ENCODE measurements around the gene MBOAT7. TPM values are rescaled to one million over a fixed set of nuclear protein-coding genes. Genes with fewer than 3 reads are reported as not detected.

The MBOAT7 gene
- total and polyA plus RNA-seq, 2 of the 8 experiments (the other 6 are each of a cell fraction or from before 2014, with no cell fraction given): 85.5 to 90.9 TPM

DNA sequence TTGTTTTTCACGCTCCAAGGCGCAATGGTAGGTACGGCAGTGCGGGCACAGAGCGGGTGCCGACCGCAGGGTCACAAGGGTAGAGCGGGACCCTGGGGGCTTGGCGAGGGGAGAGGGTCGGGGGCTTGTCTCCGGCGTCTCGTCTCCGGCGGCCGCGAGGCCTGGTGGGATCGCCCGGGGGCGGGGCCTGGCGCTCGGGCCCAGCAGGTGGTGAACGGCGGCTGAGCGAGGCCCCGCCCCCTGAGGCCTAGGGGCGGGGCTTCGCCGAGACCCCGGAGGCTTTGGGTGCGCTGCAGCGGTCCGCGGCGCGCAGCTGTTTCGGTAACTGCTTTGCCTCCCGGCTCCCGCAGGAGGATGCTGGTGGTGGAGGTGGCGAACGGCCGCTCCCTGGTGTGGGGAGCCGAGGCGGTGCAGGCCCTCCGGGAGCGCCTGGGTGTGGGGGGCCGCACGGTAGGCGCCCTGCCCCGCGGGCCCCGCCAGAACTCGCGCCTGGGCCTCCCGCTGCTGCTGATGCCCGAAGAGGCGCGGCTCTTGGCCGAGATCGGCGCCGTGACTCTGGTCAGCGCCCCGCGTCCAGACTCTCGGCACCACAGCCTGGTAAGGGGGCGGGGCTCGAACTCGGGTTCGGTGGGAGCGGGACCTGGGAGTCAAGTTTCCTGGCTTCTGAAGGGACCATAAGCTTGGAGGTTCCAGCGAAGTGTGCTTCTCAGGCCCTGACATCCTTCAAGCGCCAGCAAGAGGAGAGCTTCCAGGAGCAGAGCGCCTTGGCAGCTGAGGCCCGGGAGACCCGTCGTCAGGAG is 1.8 kb upstream of the MBOAT7 start, which contains the start of gene TSEN34:
Gene TSEN34 (plus strand): TSS at position 298 of the 800 bp plus-strand sequence. CDS start 57 bp downstream, at position 355.
- Histone ChIP-seq H3K79me2 (ENCODE audit: control insufficient read depth in 1 of 2, insufficient read depth in 2 of 2, low read length in 2 of 2) (peaks cover 3 to 32% of the 10 kb centered on the region in 2 experiments; a peak in 3 of 4 replicates), H2AK5ac (ENCODE audit: low read depth, low read length) (peak within 1 kb of the TSS; percentile 82; the same call in 1 of the 2 replicates), H3K4me2 (ENCODE audit: insufficient read depth in 1 of 2, low read depth in 2 of 2, low read length in 2 of 2) (peak within 1 kb of the TSS; percentile 77 to 97), H3K79me1 (ENCODE audit: low read depth, low read length) (peaks cover 13% of the 10 kb centered on the region), H3K9me3 (ENCODE audit: insufficient read depth in 2 of 2, low read depth in 1 of 2, low read length in 1 of 2) (no peaks in the 10 kb centered on the region), H3K18ac (ENCODE audit: extremely low read depth, low read length) (peak within 1 kb of the TSS; percentile 99), H3K56ac (replicated peaks; ENCODE audit: insufficient read length, low read depth, low read length) (peak within 1 kb of the TSS; percentile 99), H3K27me3 (replicated peaks in 1 of 4; ENCODE audit: control insufficient read depth in 3 of 4, extremely low read depth in 1 of 4, insufficient read depth in 3 of 4, low read length in 3 of 4) (no peaks in the 10 kb centered on the region), H2BK120ac (replicated peaks; ENCODE audit: low read depth, low read length) (peak within 1 kb of the TSS; percentile 50), H3K4me1 (replicated peaks in 1 of 4; ENCODE audit: control insufficient read depth in 3 of 4, insufficient read depth in 4 of 4, low read length in 3 of 4) (peaks cover 3 to 12% (median 7%) of the 10 kb centered on the region in 4 experiments; a peak in 5 of 7 replicates), H2AFZ (ENCODE audit: low read length) (peak within 1 kb of the TSS; percentile 85; the same call in 1 of the 2 replicates), H4K5ac (ENCODE audit: insufficient read length, low read depth, low read length) (peak within 1 kb of the TSS; percentile 97), H3K9ac (replicated peaks in 1 of 4; ENCODE audit: extremely low read depth in 1 of 4, low read depth in 3 of 4, low read length in 3 of 4) (peak within 1 kb of the TSS; percentile 81 to 99 (median 93)), H3K36me3 (ENCODE audit: control insufficient read depth in 2 of 4, insufficient read depth in 4 of 4, low read length in 3 of 4) (peaks cover 4 to 21% (median 7%) of the 10 kb centered on the region in 4 experiments; a peak in 7 of 8 replicates), H3K23ac (ENCODE audit: insufficient read length) (no peak within 1 kb of the TSS), H4K20me1 (replicated peaks in 1 of 2; ENCODE audit: control insufficient read depth in 1 of 2, insufficient read depth in 2 of 2, low read length in 2 of 2) (peaks cover 0 to 6% of the 10 kb centered on the region in 2 experiments), H2BK5ac (ENCODE audit: low read depth, low read length) (peak within 1 kb of the TSS; percentile 100), H3K23me2 (ENCODE audit: low read depth, low read length) (peaks cover 11% of the 10 kb centered on the region), H2BK15ac (ENCODE audit: low read length) (peak within 1 kb of the TSS; percentile 94; the same call in 1 of the 2 replicates), H3K14ac (ENCODE audit: insufficient read length) (peak within 1 kb of the TSS; percentile 87), H3K27ac (ENCODE audit: low read depth, low read length) (peak within 1 kb of the TSS; percentile 99), H3K4ac (replicated peaks; ENCODE audit: insufficient read length, low read depth, low read length) (peak within 1 kb of the TSS; percentile 99), H3K4me3 (ENCODE audit: extremely low read depth in 1 of 4, insufficient read depth in 2 of 4, low read depth in 3 of 4, low read length in 4 of 4) (peak within 1 kb of the TSS; percentile 62 to 91 (median 75)), H2BK12ac (ENCODE audit: low read depth, low read length) (peak within 1 kb of the TSS; percentile 100), H2BK20ac (ENCODE audit: low read length) (no peak within 1 kb of the TSS), H4K8ac (ENCODE audit: extremely low read depth, insufficient read depth, low read length) (peak within 1 kb of the TSS; percentile 99), H4K91ac (replicated peaks; ENCODE audit: insufficient read length, low read length) (peak within 1 kb of the TSS; percentile 98)
- CTCF ChIA-PET (ENCODE audit: partially characterized antibody): interaction anchor here (0.6 to 1.4 kb wide), 8 partner anchors 10 to 338 kb away, joined by 3 to 5 read pairs (median 3); no protein-coding TSS in a partner anchor
- no peak for FAIRE-seq
- POLR2A ChIA-PET (ENCODE audit: partially characterized antibody): interaction anchor here (0.7 to 28.7 kb wide), 13 partner anchors 8 to 76 kb away, joined by 3 to 909 read pairs (median 4); partner anchors contain the start of genes CNOT3, PRPF31, RPS9 and TFPT
- DNase-seq (ENCODE audit: low read depth in 1 of 2, low spot score in 2 of 2): peak in 1 of 2 experiments; percentile 94
- 2% methylated on average over 53 of the region's 77 CpGs; no CpG with 5 or more reads in 1 of the 2 experiments for WGBS, 2 experiments (ENCODE audit: extremely low coverage in 1 of 2, insufficient coverage in 1 of 2, insufficient read length in 1 of 2, insufficient replicate concordance in 2 of 2, low coverage in 1 of 2, low lambda C conversion rate in 2 of 2, missing lambda C conversion rate in 1 of 2)
- TF ChIP-seq HDAC2 (IDR thresholded peaks at IDR 0.05; ENCODE audit: borderline replicate concordance in 1 of 2, low read depth in 2 of 2, low read length in 2 of 2) (no peak), SP1 (IDR thresholded peaks at IDR 0.05; ENCODE audit: low read depth, low read length) (no peak; the same call in 1 of the 2 replicates), NRF1 (IDR thresholded peaks at IDR 0.05; ENCODE audit: low read depth, low read length) (no peak), PHF8 (conservative IDR thresholded peaks at IDR 0.05; ENCODE audit: low read depth, low read length) (peak; percentile 81), TAF1 (IDR thresholded peaks at IDR 0.05; ENCODE audit: low read depth, low read length) (peak; percentile 65; the same call in 1 of the 2 replicates), MAFK (IDR thresholded peaks at IDR 0.05; ENCODE audit: low read depth, low read length) (no peak), KDM1A (IDR thresholded peaks at IDR 0.05; ENCODE audit: borderline replicate concordance, low read length) (no peak), TAF7 (optimal IDR thresholded peaks at IDR 0.05; ENCODE audit: borderline replicate concordance, low read depth, low read length) (peak; percentile 48), SIRT6 (IDR thresholded peaks at IDR 0.05; ENCODE audit: low read length) (no peak)
- TF ChIP-seq, protein P1, sequence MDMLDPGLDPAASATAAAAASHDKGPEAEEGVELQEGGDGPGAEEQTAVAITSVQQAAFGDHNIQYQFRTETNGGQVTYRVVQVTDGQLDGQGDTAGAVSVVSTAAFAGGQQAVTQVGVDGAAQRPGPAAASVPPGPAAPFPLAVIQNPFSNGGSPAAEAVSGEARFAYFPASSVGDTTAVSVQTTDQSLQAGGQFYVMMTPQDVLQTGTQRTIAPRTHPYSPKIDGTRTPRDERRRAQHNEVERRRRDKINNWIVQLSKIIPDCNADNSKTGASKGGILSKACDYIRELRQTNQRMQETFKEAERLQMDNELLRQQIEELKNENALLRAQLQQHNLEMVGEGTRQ (IDR thresholded peaks at IDR 0.05; ENCODE audit: low read length): no peak
